NCI-H345 treated with DMSO at 0.1 percent for 48 hours (cell line): ENCODE results near the gene AGAP6.
A peak's percentile ranks its signal among the peaks of the same experiment; 100 is the strongest.
"Not testable (repeated sequence)": the region's sequence is repeated elsewhere in the genome, so short reads cannot be mapped to it uniquely, and the experiment has no call there.

Experiments used
- DNase-seq: peaks from one replicate; lab custom pipeline; 2025; ENCODE audit not compliant: unreplicated experiment; lab: John Stamatoyannopoulos, UW

The AGAP6 gene

DNA sequence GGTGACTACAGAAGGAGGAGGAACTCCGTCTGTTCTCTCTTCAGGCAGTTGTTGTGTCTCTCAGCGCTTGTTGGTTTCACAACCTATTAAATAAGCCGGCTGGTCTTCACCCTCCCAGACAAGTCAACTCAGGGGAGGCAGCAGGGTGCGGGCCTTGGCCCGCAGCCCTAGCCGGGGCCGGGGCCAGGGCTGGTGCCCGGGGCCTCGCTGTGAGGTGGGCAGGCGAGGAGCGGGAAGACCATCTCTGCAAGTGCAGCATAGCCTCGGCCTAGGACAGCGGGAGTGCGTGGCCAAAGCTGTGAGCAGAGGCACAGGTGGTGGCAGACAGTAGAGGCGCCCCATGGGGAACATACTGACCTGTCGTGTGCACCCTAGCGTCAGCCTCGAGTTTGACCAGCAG lies at the start of gene AGAP6:
Gene AGAP6 (plus strand): TSS at position 31 of the 400 bp plus-strand sequence. CDS start 310 bp downstream, at position 341.
- DNase-seq: not testable (repeated sequence)

DNA sequence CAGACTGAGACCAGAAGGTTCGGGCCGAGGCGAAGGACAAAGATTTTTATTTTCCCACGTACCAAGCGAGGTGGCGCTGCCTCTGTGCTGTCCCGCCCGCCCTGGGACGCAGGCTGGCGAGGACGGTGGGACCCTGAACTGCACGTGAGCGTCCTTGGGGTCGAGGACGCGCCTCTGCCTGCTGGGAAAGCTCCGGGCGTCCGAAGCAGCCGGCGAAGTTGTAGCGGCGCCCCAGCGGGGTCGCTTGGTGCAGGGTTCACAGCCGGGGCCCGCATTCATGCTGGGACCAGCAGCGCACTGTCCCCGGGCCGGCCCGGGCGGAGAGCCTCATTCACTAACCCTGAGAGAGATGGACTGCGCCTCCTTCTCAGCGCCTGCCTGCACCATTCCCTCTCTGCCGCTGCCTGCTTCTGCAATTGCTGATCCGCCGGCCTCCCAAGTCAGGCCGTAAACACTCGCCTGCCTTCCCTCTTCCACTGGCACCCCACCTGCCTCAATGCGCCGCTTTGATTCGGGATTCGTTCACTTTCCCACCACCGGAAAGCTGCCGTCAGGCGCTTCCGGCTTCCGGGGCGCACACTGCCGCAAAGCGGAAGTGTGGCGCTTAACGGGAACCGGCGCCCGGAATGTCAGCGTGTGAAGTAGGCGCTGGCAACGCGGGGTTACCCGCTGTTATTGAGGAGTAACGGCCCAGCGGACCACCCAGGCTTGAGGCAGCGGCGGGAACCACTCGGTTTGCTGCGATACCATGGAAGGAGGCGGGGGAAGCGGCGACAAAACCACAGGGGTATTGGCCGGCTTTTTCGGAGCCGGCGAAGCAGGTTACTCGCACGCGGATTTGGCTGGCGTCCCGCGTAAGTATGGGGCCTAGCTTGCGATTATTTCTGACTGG lies 46.5 kb upstream of the AGAP6 start, which contains the start of the genes PARG and TIMM23B:
Gene PARG (minus strand): TSS at position 581 of the 892 bp plus-strand sequence. CDS start 302 bp downstream, at position 279.
Gene TIMM23B (plus strand): TSS at position 607 of the 892 bp plus-strand sequence. CDS start 142 bp downstream, at position 749.
- peak; percentile 15 for DNase-seq

DNA sequence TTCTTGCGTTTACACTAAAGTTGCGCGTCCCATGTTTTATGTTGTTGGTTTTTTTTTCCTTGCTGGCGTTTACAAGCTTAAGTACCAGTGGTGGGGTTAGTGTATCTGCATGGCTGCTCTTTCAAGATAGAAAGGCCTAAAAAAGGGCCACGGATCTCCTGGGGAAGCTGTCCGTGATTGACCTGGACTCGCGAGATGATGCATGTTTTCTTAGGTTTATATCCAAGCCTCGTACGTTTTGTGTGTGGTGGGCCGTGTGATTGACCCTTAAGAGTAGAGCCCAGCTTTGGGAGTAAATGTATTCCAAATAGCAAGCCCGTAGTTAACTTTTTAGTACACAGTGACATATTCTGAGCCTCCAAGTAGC lies 45.9 kb upstream of the AGAP6 start:
- DNase-seq: not testable (repeated sequence)

DNA sequence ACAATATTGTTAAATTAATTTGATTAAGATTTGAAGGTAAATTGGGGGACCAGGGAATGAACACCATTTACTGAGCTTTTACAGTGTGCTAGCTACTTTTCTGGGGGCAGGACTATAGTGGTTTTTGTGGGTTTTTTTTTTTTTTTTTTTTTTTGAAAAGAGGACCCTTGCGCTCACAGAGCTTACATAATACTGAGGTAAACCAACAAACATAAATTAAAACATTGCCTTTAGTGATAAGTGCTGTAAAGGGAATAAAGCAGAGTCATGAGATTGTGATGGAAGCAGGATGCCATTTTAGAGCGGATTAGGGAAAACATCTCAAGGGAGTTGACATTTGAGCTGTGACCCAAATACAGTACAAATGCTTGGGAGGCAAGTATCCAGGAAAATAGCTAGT lies 44.6 kb upstream of the AGAP6 start:
- DNase-seq: not testable (repeated sequence)

DNA sequence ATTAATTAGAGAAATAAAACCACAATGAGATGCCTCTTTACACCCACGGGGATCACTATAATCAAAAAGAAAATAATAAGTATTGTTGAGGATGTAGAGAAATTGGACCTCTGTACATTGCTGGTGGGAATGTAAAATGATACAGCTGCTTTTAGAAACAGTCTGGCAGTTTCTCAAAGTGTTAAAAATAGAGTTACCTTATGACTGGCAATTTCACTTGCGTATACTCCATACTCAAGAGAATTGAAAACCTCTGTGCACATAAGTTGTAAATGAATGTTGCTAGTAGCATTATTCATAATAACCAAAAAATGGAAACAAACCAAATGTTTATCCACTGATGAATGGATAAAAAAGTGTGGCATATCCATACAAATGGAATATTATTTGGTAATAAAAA lies 40.1 kb upstream of the AGAP6 start:
- not testable (repeated sequence) for DNase-seq

DNA sequence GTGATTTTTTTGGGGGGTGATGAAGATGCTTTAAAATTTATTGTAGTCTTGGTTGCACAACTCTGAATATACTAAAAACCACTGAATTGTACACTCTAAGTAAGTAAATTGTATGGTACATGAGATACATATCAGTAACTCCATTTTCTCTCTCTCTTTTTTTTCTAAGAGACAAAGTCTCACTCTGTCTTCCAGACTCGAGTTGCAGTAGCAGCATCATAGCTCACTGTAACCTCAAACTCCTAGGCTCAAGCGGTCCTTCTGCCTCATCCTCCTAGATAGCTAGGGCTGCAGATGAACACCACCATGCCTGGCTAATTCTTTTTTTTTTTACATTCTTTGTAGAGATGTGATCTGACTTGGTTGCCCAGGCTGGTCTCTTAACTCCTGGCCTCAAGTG lies 39.5 kb upstream of the AGAP6 start:
- not testable (repeated sequence) for DNase-seq

DNA sequence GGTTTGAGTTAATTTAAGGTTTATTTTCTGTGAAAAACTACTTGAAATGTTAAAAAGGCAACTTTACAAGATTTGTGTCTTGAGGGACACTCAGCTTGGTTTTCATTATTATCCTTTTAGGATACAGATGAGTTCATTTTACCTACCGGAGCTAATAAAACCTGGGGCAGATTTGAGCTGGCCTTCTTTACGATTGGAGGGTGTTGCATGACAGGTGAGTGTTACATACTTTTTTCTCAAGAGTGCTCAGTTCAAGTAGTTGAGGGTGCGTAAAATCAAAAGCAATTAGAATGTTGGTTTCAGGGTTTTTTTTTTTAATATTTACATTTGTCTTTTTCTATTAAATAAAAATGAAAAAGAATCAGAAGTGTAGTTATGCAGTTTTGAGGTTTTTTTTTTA lies 36.2 kb upstream of the AGAP6 start:
- DNase-seq: not testable (repeated sequence)

DNA sequence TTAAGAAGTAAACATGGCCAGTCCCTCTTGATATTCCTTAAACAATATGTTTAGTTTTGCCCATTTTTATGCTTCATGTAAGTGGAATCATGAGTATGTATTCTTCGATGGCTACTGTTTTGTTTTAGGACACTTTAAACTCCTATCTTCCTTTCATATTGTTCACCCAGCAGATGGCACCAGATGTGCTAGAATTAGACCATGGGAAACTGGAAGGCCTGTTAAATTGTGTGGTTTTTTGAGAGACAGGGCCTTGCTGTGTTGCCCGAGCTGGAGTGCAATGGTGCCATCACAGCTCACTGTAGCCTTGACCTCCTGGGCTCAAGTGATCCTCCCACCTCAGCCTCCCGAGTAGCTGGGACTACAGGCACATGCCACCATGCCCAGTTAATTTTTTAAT lies 35.1 kb upstream of the AGAP6 start:
- DNase-seq: not testable (repeated sequence)

DNA sequence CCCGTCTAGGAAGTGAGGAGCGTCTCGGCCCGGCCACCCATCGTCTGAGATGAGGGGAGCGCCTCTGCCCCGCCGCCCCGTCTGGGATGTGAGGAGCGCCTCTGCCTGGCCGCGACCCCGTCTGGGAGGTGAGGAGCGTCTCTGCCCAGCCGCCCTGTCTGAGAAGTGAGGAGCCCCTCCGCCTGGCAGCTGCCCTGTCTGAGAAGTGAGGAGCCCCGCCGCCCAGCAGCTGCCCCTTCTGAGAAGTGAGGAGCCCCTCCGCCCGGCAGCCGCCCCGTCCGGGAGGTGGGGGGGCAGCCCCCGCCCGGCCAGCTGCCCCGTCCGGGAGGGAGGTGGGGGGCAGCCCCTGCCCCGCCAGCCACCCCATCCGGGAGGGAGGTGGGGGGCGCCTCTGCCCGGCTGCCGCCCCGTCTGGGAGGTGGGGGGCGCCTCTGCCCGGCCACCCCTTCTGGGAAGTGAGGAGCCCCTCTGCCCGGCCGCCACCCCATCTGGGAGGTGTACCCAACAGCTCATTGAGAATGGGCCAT lies 17.8 kb upstream of the AGAP6 start:
- not testable (repeated sequence) for DNase-seq

DNA sequence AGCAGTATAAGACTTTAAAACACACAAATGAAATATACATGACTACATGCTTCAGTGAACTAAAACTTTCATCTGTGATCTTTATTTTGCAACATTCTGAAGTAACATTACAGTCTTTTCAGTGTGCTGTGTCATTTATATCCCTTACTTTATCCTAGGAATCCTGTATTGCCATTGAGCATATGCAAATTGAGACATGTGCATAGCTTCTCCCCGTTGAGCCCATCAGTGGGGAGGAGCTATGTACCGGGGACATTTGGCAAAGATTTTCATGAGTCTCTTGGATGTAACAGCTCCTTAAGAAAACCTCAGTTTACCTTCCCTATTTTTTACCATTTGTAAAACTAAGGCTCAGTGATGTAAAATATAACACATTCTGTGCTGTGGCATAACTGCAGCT lies 16.7 kb upstream of the AGAP6 start:
- not testable (repeated sequence) for DNase-seq

DNA sequence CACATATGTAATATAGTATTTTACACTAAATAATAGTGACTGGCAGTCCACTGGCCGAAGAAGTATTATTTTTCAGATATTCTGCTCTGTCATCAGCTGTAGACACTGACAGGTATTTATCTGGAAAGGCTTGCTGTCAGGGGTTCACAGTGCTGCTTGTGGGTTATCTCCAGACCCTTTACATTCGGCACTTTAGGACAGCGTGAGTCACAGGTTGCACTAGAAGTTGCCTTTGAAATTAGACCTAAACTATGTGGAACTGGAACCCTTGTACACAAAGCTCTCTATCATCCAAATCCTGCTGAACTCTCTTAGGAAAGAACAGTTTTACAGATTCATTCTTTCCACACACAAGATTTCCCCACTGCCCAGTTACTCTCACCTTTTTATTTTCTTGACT lies 16.1 kb upstream of the AGAP6 start:
- not testable (repeated sequence) for DNase-seq

DNA sequence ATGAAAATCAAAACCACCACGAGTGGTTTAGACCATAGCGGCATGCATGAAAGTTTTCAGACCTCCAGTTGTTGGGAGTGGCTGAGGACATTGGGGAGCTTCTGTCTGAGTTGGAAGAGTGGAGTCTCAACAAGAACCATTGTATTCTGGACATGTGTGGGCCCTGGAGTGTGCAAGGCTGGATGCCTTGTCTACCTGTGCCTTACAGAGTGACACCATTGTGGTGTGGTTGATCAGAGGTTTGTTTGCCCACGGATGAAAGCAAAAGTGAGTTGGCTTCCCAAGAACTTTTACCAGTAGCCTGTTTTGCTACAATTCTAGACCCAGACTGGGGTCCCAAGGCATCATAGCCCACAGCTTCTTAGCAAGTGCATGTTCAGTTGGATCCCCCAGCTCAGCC lies 10.4 kb upstream of the AGAP6 start:
- not testable (repeated sequence) for DNase-seq

DNA sequence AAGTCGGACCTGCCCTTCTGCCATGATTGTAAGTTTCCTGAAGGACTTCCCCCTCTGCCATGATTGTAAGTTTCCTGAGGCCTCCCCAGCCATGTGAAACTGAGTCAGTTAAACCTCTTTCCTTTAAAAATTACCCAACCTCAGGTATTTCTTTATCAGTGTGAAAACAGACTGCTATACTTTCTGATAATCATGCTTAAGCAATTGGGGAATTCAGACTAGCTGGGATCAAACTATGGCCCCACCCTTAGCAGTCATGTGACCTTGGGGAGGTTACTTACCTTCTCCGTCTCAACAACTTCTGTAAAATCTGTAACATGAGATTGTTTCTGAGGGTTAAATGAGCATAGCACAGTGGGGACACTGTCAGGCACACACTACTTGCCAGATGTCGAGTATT lies 999 bp upstream of the AGAP6 start:
- not testable (repeated sequence) for DNase-seq

DNA sequence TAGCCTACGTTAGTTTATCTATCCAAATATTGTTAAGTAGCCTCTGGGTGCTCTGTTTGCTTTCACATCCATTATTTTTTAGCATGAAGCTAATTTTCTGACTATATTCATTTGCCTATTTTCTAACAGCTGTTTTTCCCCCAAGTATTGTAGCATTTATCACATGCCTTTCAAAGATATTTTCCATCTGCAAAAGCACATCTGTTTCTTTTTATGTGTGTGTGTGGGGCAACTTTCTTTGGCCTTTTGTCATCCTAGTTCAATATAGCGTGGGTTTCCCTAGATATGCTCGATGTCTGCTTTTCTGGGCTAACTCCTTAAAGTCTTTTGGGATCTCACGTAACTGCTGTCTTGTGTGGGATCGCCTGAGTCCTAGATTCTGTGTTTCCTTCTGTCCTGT lies 7.1 kb downstream of the AGAP6 start:
- not testable (repeated sequence) for DNase-seq

DNA sequence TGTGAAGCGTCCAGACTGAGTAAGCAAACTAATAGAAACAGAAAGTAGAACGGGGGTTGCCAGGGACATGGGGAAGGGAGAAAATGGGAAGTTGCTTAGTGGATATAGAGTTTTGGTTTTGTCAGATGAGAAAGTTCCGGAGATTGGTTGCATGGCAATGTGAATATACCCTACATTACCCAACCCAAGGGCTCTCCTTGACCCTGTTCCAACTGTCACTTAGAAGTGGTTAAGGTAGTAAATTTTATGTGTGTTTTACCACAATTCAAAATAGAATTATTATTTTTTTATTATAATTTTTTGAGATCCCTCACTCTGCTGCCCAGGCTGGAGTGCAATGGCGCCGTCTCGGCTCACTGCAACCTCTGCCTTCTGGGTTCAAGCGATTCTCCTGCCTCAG lies 25.8 kb downstream of the AGAP6 start:
- not testable (repeated sequence) for DNase-seq

DNA sequence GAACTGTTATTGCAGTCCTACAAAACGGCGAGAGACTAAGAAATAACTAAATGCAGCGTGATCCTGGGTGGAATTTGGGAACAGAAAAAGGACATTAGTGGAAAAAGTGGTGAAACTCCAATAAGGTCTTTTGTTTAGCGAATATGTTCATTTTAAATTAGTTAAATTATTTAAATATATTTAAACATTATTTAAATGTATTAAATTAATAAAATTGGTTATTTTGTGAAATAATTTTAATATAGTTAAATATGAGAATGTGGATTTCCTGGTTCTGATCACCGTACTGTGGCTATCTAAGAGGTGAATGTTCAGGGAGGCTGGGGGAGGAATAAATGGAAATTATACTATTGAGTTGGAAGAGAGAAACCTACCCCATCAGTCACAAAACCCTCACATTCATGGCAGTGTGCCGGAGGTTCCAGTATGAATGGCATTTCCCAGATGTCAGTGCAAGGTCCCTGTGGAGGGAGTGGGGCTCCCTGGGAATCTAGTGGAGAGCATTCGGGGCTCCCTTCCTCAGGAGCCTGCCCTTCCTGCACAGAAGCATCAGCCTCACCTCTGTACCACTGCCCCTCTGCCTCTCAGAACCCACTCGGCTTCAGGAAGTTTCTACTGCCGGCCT lies 27.5 kb downstream of the AGAP6 start:
- not testable (repeated sequence) for DNase-seq

DNA sequence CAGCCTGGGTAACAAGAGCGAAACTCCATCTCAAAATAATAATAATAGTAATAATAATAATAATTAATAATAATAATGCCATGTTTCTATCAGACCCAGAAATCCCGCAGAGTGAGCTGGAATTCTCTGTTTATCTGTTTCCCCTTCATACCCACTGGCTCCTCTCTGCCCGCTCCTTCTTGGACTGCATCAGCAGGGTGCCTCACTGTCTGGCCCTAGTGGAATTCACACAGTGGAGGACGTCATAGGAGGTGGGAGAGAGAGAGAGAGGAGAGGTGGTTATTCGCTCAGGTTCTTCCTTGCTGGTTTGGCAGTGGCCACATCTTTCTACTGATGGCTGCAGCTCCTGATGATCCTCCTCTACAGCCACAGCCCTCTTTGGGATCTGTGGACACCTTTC lies 28.7 kb downstream of the AGAP6 start:
- not testable (repeated sequence) for DNase-seq

DNA sequence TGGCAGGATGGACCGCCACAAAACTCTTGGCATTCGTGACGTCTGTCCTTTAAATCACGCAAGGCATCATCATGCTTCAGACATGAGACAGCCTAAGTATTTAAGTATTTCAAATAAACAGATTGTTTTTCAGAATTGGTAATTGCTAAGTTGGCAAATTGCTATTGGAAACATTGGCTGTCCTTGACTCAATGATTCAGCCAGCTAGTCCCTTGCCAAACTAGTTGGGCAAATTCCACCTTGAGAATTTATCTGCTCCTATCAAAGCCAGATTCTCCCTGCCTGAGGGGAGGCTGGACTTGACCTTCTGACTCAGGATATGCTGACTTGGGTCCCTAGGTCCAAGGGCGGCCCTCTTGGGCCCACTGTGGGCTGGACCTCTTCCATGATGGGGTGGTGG lies 29.4 kb downstream of the AGAP6 start:
- DNase-seq: not testable (repeated sequence)

DNA sequence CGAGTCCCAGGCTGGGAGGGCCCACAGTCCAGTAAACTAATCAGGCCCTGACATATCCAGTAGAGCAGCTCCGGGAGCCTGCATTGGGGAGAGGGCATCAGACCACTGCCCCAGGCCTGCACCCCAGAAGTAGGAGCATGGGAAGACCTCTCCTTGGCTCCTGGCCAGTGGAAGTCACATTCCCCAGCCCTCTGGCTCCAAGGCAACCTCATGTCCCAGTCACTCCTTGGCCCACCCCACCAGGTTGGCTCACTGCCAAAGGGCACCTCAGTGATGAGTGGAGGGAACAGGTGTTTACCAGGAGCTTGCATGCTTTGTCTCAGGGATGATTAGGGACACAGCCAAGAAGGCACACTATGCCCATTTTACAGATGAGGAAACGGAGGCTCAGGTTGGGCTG lies 31.1 kb downstream of the AGAP6 start:
- DNase-seq: not testable (repeated sequence)

DNA sequence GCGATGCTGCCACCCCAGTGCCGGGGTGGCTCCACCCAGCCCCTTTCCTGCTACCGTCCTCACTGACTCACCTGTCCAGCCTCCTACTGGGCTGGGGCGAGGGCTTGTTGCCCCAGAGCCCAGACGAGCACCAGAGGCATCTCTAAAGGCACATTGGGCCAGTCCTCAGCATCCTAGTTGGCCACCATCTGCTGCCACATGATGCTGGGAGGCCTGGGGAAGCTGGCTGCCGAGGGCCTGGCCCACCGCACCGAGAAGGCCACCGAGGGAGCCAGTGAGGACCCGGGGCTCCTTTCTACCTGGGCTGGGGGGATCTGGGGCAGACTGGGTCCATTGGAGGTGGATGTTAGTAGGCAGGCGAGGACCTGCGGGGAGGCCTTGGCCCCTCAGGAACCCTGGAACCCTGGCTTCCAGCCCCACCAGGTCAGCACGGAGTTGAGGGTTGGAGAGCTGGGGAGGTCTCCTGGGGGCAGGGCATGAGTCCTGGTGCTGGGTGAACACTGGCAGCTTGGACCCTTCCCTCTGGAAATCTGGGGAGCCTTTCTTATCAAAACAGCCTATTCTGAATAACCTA lies 32.3 kb downstream of the AGAP6 start:
- DNase-seq: not testable (repeated sequence)

DNA sequence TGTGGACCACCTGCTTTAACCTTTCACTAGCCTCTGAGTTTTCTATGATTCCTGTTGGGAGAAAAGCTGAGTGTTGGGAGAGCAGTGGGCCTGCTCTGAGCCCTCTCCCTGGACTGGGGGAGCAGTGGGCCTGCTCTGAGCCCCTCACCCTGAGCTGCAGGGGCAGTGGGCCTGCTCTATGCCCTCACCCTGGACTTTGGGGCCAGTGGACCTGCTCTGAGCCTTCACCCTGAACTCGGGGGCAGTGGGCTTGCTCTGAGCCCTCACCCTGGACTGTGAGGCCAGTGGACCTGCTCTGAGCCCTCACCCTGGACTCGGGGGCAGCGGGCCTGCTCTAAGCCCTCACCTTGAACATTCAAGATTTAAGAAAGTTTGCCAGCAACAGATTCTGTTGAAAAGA lies 33.4 kb downstream of the AGAP6 start:
- no peak for DNase-seq
